IMR-90 (cell line): Measurements from ENCODE around the gene IDS.

ENCODE experiments used
- BHLHE40 ChIP-seq: fragments of 150-350 bp; IDR thresholded peaks from 2 replicates; pipeline ENCODE4 v1.6.1; 2016; ENCODE audit warnings: mild to moderate bottlenecking, low read depth, low read length
- CEBPB ChIP-seq: IDR thresholded peaks from 2 replicates; pipeline ENCODE4 v1.6.1; 2012; ENCODE audit warnings: low read depth, low read length, improper control_type of control experiment
- CHD1 ChIP-seq: IDR thresholded peaks from 2 replicates; pipeline ENCODE4 v1.6.1; 2012; ENCODE audit warnings: low read depth, low read length, improper control_type of control experiment
- FOS ChIP-seq: fragments of 150-350 bp; IDR thresholded peaks from 2 replicates; pipeline ENCODE4 v1.6.1; 2016; ENCODE audit warnings: low read depth, low read length
- MAFK ChIP-seq: IDR thresholded peaks from 2 replicates; pipeline ENCODE4 v1.6.1; 2012; ENCODE audit warnings: low read depth, low read length, improper control_type of control experiment
- MAZ ChIP-seq: IDR thresholded peaks from 2 replicates; pipeline ENCODE4 v1.6.1; 2012; ENCODE audit warnings: low read depth, mild to moderate bottlenecking, low read length, improper control_type of control experiment, moderate library complexity, borderline replicate concordance
- MXI1 ChIP-seq: IDR thresholded peaks from 2 replicates; pipeline ENCODE4 v1.6.1; 2012; ENCODE audit warnings: low read depth, mild to moderate bottlenecking, low read length, moderate library complexity, borderline replicate concordance
- POLR2A ChIP-seq: IDR thresholded peaks from 2 replicates; pipeline ENCODE4 v1.6.1; 2012; ENCODE audit warnings: mild to moderate bottlenecking, low read depth, low read length
- RAD21 ChIP-seq: IDR thresholded peaks from 2 replicates; pipeline ENCODE4 v1.6.1; 2012; ENCODE audit warnings: low read length, improper control_type of control experiment
- RCOR1 ChIP-seq: IDR thresholded peaks from 2 replicates; pipeline ENCODE4 v1.6.1; 2012; ENCODE audit warnings: mild to moderate bottlenecking, low read length, improper control_type of control experiment; ENCODE audit not compliant: insufficient replicate concordance
- SMC3 ChIP-seq: fragments of 150-350 bp; IDR thresholded peaks from 2 replicates; pipeline ENCODE4 v1.6.1; 2016; ENCODE audit warnings: low read depth, mild to moderate bottlenecking, antibody characterized with exemption, low read length, moderate library complexity
- TF ChIP-seq, protein P1 (sequence below): conservative IDR thresholded peaks from 2 replicates; pipeline ENCODE4 v1.5.1; 2012; ENCODE audit warnings: mild to moderate bottlenecking, low read depth, low read length, improper control_type of control experiment
- TF ChIP-seq, protein P2 (sequence below): fragments of 150-350 bp; IDR thresholded peaks from 2 replicates; pipeline ENCODE4 v1.6.1; 2017; ENCODE audit warnings: mild to moderate bottlenecking, antibody characterized with exemption, low read length, low read depth
- TF ChIP-seq, protein P3 (sequence below): fragments of 150-350 bp; IDR thresholded peaks from 2 replicates; pipeline ENCODE4 v1.6.1; 2016; ENCODE audit warnings: low read depth, mild to moderate bottlenecking, low read length, moderate library complexity, borderline replicate concordance

DNA sequence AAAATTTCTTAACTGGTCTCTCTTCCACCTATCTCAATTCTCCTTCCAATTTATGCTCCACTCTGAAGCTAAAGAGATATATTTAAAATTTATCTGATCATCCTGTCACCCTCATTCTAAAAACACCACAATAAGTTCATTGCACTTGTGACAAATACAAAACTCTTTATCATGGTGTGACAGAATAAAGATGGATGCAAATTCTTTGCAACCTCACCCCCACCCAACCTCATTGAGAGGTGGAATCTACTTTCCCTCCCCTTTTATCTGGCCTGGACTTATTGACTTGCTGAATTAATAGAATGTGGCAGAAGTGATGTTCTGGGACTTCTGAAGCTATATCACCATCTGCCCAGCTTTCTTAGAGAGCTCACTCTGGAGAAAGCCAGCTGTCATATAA, 46.5 kb downstream of the IDS start:
- no peak for TF ChIP-seq POLR2A
- TF ChIP-seq, protein P1, sequence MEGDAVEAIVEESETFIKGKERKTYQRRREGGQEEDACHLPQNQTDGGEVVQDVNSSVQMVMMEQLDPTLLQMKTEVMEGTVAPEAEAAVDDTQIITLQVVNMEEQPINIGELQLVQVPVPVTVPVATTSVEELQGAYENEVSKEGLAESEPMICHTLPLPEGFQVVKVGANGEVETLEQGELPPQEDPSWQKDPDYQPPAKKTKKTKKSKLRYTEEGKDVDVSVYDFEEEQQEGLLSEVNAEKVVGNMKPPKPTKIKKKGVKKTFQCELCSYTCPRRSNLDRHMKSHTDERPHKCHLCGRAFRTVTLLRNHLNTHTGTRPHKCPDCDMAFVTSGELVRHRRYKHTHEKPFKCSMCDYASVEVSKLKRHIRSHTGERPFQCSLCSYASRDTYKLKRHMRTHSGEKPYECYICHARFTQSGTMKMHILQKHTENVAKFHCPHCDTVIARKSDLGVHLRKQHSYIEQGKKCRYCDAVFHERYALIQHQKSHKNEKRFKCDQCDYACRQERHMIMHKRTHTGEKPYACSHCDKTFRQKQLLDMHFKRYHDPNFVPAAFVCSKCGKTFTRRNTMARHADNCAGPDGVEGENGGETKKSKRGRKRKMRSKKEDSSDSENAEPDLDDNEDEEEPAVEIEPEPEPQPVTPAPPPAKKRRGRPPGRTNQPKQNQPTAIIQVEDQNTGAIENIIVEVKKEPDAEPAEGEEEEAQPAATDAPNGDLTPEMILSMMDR: no peak
- no peak for TF ChIP-seq MAZ
- TF ChIP-seq MXI1: no peak
- TF ChIP-seq MAFK: no peak
- TF ChIP-seq, protein P2, sequence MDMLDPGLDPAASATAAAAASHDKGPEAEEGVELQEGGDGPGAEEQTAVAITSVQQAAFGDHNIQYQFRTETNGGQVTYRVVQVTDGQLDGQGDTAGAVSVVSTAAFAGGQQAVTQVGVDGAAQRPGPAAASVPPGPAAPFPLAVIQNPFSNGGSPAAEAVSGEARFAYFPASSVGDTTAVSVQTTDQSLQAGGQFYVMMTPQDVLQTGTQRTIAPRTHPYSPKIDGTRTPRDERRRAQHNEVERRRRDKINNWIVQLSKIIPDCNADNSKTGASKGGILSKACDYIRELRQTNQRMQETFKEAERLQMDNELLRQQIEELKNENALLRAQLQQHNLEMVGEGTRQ: no peak
- no peak for TF ChIP-seq SMC3
- no peak for TF ChIP-seq FOS
- TF ChIP-seq BHLHE40: no peak
- no peak for TF ChIP-seq RCOR1
- no peak for TF ChIP-seq CEBPB
- TF ChIP-seq, protein P3, sequence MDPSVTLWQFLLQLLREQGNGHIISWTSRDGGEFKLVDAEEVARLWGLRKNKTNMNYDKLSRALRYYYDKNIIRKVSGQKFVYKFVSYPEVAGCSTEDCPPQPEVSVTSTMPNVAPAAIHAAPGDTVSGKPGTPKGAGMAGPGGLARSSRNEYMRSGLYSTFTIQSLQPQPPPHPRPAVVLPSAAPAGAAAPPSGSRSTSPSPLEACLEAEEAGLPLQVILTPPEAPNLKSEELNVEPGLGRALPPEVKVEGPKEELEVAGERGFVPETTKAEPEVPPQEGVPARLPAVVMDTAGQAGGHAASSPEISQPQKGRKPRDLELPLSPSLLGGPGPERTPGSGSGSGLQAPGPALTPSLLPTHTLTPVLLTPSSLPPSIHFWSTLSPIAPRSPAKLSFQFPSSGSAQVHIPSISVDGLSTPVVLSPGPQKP: no peak
- no peak for TF ChIP-seq CHD1
- no peak for TF ChIP-seq RAD21
